Stimulated activated CD4-positive, alpha-beta T cell treated with anti-CD3 and anti-CD28 coated beads, Interleukin-12 subunit alpha, Interleukin-12 subunit beta, amount 100 ng/mL, for 24 hours (primary cell): ENCODE measurements around the gene MAN2B2.

Experiments used
- DNase-seq, 2 experiments: peaks; one replicate each; pipeline ENCODE4 v3.0.0-alpha.2; 2020; ENCODE audit warnings: low read depth in 2 of 2

Gene MAN2B2

DNA sequence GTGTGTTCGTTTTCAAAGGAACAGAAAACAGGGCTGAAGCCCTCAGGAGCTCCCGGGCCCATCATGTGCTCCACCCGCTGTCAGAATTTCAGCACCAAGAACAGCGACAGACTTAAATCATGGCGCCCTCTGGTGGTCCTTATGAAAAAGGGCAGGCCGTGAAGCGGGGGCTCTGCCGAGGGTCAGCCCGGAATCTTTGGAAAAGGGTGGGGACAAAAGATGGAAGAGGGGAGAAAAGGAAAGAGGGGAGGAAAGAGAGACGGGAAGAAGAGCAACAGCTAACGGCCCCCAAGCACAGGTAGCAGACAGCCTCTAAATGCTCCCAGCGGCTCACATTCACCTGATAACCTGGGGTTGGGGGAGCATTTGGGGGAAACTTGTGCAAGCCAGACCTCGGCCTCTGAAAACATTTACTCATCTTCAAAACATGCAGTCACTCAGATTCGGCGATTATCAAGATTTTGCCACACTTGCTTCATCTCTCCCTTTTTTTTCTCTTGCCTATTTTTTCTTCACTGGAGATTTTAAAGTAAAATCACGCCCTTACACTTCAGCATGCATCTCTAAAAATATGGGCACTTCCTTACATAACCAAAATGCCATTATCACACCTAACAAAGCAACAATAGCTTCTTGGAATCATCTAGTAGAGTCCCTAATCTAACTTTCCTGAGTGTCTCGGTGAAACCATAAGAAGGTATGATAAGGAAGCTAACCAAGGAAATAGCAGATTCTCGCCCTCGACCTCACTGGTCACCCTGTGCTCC lies 28.1 kb upstream of the MAN2B2 start:
- DNase-seq, result no peak

GRCh38 chr4:6548201-6548881 lies 26.6 kb upstream of the MAN2B2 start:
- no peak for DNase-seq

DNA sequence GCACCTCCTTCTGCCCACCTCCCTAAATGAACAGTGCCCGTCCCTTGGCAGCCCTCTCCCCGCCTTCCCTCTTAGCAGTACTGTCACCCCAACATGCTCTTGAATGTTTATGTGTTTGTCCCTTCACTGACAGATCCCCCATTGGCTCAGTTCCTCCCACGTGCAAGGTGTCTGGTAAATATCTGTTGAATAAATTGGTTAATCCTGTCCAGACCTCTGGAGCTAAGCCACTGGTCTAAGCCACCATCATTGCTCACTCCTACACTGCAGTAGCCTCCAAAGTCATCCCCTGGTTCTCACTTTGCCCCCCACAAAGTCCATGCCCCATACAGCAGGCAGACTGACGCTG lies 26.1 kb upstream of the MAN2B2 start:
- DNase-seq, result no peak

GRCh38 chr4:6549445-6549844 lies 25.5 kb upstream of the MAN2B2 start:
- DNase-seq, result no peak

DNA sequence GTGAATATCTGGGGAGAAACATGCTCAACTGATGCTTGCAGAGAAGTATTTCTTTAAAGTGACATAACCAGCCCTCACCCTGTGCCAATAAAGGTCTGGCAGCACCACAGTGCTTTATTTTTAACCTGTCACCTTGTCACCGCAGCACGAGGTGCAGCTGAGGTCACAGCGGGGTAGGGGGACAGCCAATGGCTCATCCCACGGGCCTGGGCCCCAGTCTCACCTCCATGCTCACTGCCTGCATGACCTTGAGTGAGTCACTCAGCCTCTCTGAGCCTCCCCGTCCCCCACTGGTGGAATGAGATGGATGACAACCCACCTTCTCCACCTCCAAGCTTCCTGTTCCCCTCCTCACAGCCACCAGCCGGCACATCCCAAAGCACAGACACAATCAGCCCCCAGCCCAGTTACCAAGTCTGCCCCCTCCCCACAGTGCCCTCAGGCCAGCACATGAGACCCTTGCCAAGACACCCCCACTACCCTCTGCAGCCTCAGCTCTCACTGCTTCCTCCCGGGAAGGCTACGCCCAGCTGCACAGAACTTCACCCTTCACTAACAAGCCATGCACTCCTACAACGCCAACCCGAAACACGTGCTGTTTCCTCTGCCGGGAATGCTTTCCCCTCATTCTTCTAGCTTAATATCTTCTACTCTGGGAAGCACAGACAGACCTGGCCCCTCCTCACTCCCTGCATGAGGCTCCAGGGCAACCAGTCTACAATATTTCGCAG lies 24.9 kb upstream of the MAN2B2 start:
- DNase-seq, result no peak

DNA sequence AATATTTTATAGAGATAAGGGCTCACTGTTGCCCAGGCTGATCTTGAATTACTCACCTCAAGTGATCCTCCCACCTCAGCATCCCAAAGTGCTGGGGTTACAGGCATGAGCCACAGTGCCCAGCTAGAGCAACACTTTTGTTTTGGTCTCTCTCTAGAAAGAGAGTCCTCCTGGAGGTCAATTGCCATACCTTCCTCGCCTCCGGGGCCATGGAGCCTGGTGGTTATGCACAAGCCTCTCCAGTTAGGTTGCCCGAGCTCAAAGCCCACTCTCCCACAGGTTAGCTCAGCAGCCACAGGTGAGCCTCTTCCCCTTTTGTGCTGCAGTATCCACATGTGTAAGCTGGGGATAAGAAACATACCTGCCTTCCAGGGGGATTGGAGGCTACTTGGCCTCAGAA lies 24.2 kb upstream of the MAN2B2 start:
- no peak for DNase-seq

DNA sequence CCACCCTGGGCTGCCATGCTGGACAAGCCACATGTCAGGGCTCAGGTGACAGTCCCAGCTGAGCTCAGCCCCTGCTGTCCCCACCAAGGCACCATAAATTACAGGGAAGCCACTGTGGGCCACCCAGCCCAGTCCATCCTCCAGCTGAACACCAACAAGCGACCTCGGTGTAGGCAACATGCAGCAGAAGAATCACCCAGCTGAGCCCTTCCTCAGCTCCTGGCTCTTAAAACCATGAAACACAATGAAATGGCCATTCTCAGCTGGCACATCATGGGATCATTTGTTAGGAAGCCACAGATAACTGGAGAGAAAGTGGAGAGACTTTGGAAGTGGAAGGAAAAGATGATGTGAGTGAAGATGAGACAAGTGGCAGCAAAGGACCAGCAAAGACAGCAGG lies 23.3 kb upstream of the MAN2B2 start:
- DNase-seq, result no peak

GRCh38 chr4:6555519-6555918 lies 19.5 kb upstream of the MAN2B2 start:
- DNase-seq, result no peak

- no peak for DNase-seq
Measured at GRCh38 chr4:6556263-6556662, 18.7 kb upstream of the MAN2B2 start.

GRCh38 chr4:6557185-6557584 lies 17.8 kb upstream of the MAN2B2 start:
- DNase-seq, result no peak

- DNase-seq, result no peak
Measured at GRCh38 chr4:6557856-6558255, 17.1 kb upstream of the MAN2B2 start.

GRCh38 chr4:6560416-6561172 lies 14.4 kb upstream of the MAN2B2 start:
- no peak for DNase-seq

DNA sequence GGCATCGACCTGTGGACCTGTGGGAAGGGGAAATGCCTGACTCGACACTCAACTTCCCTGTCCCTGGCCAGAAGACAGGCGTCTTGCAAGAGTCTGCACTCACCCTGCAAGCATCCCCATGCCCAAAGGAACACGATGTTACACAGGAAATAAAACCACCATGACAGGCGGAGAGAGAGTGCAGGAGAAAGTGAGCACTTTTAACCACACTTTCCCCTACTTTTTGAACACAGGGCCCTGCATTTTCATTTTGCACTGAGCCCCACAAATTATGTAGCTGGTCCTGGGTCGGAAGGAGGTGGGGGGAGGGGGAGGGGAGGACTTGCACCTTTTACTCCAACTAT lies 13.8 kb upstream of the MAN2B2 start:
- DNase-seq, result no peak

- no peak for DNase-seq
Measured at GRCh38 chr4:6561706-6562371, 13.2 kb upstream of the MAN2B2 start.

GRCh38 chr4:6562931-6563901 lies 11.8 kb upstream of the MAN2B2 start:
- DNase-seq, result no peak

GRCh38 chr4:6563935-6564645 lies 10.9 kb upstream of the MAN2B2 start:
- DNase-seq, result no peak

DNA sequence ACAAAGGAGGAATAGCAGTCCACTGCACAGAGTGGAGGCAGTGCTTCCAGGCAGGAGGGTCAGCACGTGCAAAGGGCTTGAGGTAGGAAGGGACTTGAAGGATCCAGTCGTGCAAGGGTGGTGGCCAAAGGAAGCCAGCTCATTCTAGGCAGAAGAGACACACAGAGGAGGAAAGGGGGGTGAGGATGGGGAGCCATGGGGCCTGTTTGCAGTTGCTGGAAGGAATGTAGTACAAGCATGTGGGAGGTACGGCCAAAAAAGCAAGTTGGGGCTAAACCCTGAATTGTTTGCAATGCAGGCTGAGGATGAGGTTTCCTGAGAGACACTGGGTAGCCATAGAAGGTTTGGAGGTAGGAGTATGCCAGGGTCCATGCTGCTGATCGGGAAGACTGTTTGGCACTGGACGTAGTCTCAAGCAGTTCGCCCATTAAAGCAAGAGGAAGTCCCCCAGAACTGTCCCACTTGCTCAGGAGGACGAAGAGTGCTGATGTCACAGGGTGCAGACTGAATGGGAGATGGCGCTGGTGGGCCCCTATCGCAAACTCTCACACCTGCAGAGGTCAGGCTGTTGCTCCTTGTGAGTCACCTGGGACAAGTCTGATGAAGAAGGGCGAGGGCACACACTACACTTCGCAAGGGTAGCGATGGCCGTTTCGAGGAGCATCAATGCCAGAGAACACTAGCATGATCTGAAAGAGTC lies 9.1 kb upstream of the MAN2B2 start:
- DNase-seq, result no peak

GRCh38 chr4:6566391-6567190 lies 8.4 kb upstream of the MAN2B2 start:
- DNase-seq, result no peak
